GM18870 (cell line): ENCODE measurements around the gene CXCL3.

Experiments
- ATAC-seq: cut with Tn5 transposase; IDR thresholded peaks from one replicate; pipeline ENCODE4 v1.9.1; 2021; ENCODE audit warnings: moderate library complexity; ENCODE audit not compliant: unreplicated experiment

The CXCL3 gene

DNA sequence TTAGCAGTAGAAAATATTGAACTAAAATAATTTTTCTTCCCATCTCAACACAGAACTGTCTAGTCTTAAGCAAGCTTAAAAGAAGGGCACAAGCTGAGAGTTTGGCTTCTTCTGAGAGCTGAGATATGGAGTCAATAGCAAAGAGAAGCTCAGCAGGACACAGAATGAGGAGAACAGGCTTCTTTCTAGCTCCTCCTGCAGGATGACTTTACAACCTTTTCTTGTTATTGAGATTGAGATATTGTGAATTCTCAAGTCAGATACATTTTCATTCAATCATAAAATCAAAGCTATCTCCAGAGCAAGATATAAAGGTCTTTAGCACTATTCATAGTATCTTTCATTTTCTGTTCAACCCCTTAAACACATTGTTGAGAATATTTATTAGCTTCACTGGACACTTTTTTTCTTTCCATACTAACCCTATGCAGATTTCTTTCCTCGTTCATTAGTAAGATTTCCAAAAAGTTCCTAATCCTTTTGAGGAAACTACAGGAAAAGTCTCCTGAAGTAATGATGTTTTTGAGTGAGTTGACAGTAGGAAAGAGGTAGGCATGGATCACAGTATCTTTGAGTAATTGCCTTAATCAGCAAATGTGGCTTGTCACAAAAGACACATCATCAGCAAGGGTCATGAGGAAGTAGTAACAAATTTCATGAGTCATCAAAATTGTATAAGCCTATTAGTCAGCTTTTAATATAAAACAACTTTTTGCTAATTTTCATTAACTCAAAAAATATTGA, 17.8 kb upstream of the CXCL3 start:
- ATAC-seq = no peak

GRCh38 chr4:74055498-74055897, 17.0 kb upstream of the CXCL3 start:
- no peak for ATAC-seq

GRCh38 chr4:74055096-74055495, 16.6 kb upstream of the CXCL3 start:
- no peak for ATAC-seq

DNA sequence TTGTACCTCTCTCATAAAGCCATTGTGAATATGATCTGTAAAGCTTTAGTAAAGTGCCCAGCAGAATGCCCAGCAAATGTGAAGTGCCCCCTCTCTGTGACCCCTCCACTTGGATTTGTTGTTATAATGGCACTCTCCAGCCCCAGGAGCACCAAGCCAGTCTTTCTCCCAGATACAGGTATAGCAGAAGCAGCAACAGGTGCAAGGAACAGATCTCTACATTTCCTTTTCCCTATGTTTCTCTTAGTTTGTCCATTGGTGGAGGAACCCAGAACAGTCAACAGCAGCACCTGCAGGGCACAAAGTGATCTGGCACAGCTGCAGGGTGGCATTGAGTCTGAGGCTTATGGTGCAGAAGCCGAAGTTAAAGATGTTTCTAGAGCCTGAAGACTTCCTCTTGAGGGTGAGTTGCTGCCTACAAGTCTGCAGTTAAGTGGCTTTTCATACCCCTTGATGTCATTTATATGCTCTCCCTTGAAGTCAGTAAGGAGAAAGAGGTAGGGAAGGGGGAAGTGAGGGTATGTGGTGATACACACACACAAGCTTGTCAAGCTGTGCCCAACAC, 16.1 kb upstream of the CXCL3 start:
- ATAC-seq = no peak

DNA sequence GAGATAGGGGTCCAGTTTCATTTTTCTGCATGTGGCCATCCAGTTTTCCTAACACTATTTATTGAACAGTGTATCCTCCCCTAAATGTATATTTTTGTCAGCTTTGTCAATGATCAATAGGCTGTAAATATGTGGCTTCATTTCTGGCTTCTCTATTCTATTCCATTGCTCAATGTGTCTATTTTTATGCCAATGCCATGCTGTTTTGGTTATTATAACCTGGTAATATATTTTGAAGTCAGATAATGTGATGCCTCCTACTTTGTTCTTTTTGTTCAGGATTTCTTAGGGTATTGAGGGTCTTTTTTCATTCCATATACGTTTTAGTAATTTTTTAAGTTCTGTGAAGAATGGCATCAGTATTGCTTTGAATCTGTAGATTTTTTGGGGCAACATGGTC, 8.7 kb upstream of the CXCL3 start:
- ATAC-seq = no peak

- no peak for ATAC-seq
Measured at GRCh38 chr4:74045772-74046171, 7.3 kb upstream of the CXCL3 start.

- no peak for ATAC-seq
Measured at GRCh38 chr4:74045247-74045646, 6.8 kb upstream of the CXCL3 start.

DNA sequence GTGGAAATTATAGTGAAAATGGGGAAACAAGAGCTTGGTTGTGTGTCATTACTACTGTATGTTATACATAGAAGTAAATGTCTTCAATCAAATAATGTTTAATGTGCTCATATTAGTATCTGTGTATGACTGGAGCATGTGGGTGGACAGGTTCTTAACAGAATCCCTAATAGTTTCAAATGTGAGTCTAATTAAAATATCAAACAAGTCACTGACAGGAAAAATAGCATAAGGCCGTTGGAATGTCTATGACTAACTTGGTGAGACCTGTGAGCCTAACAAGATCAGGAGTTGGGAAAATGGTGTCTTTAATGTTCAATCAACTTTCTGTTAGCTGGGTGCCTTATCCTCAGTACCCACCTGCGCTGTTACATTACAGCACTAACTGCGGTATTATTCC, 6.2 kb upstream of the CXCL3 start:
- no peak for ATAC-seq

DNA sequence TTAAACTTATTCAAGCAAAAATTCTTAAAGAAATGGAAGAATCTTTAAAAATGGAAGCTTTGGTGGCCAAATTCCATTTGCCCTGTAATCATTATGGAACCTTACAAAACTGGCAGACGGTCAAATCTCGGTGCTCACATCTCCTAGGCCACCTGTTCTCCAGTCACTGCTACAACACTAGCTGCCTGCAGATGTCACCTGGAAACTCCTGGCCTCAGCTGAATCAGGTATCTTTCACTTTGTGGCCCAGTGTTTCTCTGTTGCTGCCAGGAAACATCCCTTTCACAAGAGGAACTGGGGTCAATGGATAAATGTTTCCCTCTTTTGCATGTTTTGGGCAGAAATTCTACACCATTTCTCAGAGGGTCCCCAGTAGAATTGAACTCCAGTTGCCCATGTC, 4.2 kb upstream of the CXCL3 start:
- no peak for ATAC-seq

DNA sequence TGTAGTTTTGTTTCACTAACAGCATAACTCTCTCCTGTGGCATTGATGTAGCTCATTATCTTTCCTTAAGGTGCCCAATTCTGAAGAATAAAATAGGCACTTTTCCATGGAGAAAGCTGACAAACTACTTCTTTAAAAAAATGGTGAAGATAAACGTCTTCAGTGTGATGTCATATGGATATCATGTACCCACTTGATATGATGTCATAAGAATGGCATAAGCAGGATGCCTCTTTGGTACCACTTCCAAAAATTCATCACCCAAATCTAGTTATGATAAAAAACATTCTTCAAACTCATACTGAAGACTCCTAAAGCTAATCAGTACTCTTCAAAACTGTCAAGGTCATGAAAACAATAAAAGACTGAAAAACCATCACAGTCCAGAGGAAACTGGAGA, 2.9 kb upstream of the CXCL3 start:
- ATAC-seq = no peak

- no peak for ATAC-seq
Measured at GRCh38 chr4:74039315-74039763, 850 bp upstream of the CXCL3 start.

- ATAC-seq = peak; percentile 22
Measured at GRCh38 chr4:74038086-74038424, 434 bp downstream of the CXCL3 start.

GRCh38 chr4:74037076-74037955, 1.2 kb downstream of the CXCL3 start:
- ATAC-seq = no peak

DNA sequence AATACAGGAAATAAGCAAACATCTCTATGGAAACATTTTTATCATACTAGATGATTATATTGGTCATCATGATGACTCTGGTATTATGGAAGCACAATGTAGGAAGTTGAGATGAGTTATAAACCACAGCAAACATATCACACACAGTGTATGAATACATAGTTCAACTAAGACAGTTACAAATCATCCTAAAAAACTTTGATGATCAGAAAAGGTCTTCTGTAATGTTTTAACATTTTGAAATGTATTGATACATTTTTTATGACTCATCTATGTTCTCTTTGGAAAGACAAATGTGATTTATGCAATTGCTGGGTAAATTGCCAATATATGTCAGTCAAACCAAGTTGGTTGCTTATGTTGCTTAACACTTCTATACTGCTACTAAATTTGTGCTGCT, 4.8 kb downstream of the CXCL3 start:
- ATAC-seq = no peak

DNA sequence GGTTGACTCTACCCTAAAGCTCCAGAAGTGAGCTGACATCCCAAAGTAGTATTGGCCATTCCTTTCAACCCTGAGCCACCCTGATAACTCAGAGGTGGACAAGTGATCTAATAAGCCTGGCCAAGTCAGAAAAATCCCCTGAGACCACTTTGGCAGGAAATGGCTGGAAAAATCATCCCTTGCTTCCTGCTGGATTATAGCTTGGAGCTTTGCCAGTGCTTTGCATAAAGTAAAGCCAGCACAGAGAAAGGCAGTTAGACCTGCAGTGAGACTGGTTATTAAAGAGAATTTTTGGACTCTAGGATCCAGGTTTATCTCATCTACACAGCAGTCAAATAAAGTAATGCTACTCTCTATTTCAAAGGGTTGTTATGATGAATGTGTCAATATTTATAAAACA, 6.4 kb downstream of the CXCL3 start:
- ATAC-seq = no peak

DNA sequence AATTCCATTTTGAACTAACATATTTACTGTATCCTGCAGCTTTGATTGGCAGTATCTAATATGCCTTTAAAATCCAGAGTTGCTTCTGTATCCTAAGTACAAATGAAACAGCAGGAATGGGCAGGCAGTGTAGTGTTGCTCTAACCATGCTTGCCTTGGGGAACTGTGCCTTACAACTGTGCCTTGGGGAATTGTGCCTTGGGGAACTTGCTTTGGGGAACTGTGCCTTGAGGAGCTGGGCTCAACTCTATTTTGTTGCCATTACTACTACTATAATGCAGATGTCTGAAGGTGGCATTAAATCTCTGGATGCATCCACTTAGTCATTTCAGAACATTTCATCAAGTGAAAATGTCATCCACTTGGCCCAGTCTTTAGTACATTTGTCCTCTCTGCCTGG, 6.9 kb downstream of the CXCL3 start:
- ATAC-seq = no peak

- ATAC-seq = no peak
Measured at GRCh38 chr4:74030285-74030684, 8.2 kb downstream of the CXCL3 start.

- no peak for ATAC-seq
Measured at GRCh38 chr4:74028504-74028903, 10.0 kb downstream of the CXCL3 start.

- no peak for ATAC-seq
Measured at GRCh38 chr4:74023709-74024108, 14.8 kb downstream of the CXCL3 start.

- ATAC-seq = no peak
Measured at GRCh38 chr4:74021601-74022000, 16.9 kb downstream of the CXCL3 start.

DNA sequence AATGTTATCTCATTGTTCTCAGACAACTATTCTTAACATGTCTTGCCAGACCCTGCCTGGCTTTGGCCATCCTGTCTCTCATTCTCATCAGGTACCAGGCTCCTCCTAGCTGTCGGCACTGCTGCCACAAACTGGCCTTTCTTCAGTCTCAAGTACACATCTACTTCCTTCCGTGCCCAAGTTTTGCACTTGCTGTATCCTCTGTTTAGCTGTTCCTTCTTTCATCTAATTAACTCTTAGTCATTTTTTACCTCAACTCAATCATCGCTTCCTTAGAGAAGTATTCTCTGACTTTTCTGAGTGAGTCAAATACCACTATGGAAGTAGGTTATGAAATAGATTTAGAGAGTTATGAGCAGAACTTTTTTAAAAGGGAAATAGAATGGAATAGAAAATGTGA, 19.7 kb downstream of the CXCL3 start:
- ATAC-seq = no peak

DNA sequence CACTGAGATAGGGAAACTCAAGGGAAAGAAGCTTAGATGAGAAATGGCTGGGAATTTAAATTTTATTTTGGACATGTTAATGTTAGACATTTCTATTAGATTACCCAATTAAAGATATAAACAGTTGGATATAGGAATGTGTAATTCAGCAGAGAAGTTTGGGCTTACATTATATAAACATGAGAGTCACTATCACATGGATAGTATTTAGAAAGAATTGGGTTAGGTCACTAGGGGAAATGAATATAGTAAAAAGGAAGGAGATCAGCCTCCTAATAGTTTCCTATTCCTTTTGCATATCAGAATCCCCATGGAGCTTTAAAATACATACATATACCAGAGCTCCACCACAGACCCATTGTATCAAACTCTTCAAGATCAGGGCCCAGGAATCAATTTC, 20.4 kb downstream of the CXCL3 start:
- no peak for ATAC-seq
